HG03432 (cell line): ENCODE results near the gene CSE1L.
"Not testable (repeated sequence)": the region's sequence is repeated elsewhere in the genome, so short reads cannot be mapped to it uniquely, and the experiment has no call there.

Source experiments
- ATAC-seq: cut with Tn5 transposase; IDR thresholded peaks from one replicate; pipeline ENCODE4 v1.9.1; 2021; ENCODE audit warnings: mild to moderate bottlenecking, moderate library complexity; ENCODE audit not compliant: unreplicated experiment

The CSE1L gene, protein sequence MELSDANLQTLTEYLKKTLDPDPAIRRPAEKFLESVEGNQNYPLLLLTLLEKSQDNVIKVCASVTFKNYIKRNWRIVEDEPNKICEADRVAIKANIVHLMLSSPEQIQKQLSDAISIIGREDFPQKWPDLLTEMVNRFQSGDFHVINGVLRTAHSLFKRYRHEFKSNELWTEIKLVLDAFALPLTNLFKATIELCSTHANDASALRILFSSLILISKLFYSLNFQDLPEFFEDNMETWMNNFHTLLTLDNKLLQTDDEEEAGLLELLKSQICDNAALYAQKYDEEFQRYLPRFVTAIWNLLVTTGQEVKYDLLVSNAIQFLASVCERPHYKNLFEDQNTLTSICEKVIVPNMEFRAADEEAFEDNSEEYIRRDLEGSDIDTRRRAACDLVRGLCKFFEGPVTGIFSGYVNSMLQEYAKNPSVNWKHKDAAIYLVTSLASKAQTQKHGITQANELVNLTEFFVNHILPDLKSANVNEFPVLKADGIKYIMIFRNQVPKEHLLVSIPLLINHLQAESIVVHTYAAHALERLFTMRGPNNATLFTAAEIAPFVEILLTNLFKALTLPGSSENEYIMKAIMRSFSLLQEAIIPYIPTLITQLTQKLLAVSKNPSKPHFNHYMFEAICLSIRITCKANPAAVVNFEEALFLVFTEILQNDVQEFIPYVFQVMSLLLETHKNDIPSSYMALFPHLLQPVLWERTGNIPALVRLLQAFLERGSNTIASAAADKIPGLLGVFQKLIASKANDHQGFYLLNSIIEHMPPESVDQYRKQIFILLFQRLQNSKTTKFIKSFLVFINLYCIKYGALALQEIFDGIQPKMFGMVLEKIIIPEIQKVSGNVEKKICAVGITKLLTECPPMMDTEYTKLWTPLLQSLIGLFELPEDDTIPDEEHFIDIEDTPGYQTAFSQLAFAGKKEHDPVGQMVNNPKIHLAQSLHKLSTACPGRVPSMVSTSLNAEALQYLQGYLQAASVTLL

GRCh38 chr20:49046087-49046900, at the start of gene CSE1L:
TSS of gene CSE1L (plus strand) at chr20:49046312. CDS start at chr20:49058464, 12,152 bp downstream.
- ATAC-seq, result peak; percentile 86

DNA sequence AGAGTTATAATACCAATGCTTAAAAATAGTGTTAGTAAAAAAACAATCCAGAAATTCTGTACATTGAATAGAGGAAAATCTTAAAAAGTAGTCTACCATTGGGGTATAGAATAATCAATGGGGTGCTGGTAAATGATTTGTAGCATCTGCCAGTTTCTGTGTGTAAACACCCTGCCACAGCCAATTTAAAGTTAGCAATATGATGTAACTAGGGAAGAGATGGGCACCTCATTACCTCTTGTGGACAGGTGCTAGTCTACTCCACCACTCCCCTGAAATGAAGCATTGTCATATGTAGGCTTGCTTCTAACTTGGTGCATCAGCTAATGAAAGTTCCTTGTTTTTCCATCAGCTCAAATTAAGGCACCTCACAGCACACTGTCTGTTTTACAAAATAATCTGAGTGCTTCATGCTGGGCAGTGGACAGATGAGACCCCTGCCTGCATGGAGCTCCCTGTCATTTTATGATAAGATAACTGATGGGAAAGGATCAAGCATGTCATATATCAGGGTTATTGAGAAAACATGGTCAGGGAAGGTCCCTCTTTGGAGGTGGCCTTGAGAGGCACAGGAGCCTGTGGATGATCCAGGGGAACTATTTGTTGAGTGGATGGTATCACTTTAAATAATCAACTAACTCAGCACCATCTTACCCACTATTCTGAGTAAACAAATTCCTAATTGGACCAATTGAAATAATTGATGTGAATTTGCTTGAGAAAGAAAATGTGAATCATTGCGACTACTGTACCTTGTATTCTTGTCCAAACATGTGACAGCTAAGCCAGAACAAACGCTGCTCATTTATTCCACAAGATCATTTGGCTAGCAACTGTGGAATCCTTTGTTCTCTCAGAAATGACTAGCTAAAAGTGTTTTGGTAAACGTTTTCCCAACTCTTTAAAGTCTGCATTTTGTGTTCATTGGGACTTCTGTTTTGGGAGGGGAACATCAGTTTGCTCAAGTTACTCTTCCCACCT, 45.9 kb upstream of the CSE1L start:
- no peak for ATAC-seq

DNA sequence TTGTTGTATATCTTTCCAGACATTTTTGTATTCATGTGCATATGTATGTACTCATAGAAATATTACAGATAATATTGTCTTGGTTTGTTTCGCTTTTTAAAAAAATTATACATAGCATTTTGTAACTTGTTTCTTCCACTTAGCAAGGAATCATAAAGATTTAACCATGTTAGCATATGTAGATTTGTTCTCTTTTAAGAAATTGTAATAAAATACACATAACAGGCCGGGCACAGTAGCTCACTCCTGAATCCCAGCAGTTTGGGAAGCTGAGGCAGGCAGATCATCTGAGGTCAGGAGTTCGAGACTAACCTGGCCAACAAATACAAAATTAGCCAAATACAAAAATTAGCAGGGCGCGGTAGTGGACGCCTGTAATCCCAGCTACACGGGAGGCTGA, 44.4 kb upstream of the CSE1L start:
- no peak for ATAC-seq

- ATAC-seq, result no peak
These were observed 39.6 kb upstream of the CSE1L start for GRCh38 chr20:49006446-49006980.

DNA sequence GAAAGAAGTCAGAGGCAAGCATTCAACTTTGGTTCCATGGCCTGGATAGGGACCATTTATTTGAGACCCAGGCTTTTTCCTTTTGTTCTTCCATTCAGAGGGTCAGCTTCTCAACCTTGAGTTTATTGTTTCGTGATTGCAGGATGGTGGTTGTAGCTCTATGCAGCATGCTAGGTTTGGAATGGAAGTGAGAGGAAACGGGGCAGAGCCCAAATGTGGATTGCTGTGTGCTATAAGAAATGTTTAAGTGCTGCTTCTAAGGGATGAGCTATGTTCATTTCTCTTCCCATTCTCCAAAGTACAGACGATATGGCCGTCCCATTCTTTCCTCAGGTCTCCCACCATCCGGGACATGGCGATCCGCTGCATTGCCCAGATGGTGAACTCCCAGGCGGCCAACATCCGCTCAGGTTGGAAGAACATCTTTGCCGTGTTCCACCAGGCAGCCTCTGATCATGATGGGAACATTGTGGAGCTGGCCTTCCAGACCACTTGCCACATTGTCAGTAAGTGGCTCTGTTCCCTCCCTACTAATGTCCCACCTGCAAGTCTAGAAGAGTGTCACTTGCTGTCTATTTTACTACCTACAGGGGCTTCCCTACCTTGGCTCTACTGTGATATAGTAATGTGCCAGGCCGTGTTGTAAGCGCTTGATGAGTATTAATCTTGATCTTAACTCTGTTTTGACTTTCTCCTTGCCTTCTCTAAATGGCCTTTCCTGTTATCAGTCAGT, 36.0 kb upstream of the CSE1L start:
- no peak for ATAC-seq

DNA sequence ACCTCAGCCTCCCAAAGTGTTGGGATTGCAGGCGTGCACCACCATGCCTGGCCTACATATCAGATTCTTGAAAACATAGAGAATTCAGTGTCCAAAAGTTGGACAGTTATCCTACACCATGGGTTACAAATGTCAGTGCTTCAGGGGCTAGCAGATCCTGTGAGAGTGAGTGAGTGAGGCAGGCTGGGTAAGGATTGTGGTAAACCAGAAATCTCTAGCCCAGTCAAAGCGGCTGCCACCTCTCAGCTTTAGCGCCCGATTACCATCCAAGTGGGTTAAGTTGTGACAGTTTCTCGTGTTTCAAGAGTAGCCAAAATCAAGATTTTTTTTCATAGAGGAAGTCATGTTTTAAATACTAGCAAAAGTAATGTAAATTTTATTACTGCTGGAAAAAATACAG, 21.9 kb upstream of the CSE1L start:
- ATAC-seq, result no peak

GRCh38 chr20:49028177-49028576, 17.9 kb upstream of the CSE1L start:
- ATAC-seq, result not testable (repeated sequence)

GRCh38 chr20:49028684-49029083, 17.4 kb upstream of the CSE1L start:
- ATAC-seq, result no peak

- ATAC-seq, result no peak
These were observed 16.9 kb upstream of the CSE1L start for GRCh38 chr20:49029203-49029602.

DNA sequence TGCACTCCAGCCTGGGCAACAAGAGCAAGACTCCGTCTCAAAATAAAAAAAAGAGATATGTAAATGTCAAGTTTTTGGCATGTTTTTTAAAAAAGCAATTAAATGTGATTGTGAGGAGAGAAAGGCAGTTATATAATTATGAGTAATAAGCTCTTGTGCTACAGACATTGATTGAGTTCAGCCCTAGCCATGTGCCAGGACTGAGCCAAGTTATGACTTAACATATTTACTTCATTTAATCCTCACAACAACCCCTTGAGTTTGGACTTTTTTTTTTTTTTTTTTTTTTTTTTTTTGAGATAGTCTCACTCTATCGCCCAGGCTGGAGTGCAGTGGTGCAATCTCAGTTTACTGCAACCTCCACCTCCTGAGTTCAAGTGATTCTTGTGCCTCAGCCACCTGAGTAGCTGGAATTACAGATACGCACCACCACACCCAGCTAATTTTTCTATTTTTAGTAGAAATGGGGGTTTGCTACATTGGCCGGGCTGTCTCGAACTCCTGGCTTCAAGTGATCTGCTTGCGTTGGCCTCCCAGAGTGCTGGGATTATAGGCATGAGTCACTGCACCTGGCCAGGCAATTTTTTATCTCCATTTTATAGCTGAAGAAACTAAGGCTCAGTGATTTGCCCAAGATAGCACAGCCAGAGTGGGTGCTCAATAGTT, 15.0 kb upstream of the CSE1L start:
- ATAC-seq, result no peak

- ATAC-seq, result no peak
These were observed 13.7 kb upstream of the CSE1L start for GRCh38 chr20:49032455-49032854.

- ATAC-seq, result no peak
These were observed 11.9 kb upstream of the CSE1L start for GRCh38 chr20:49034070-49034732.

DNA sequence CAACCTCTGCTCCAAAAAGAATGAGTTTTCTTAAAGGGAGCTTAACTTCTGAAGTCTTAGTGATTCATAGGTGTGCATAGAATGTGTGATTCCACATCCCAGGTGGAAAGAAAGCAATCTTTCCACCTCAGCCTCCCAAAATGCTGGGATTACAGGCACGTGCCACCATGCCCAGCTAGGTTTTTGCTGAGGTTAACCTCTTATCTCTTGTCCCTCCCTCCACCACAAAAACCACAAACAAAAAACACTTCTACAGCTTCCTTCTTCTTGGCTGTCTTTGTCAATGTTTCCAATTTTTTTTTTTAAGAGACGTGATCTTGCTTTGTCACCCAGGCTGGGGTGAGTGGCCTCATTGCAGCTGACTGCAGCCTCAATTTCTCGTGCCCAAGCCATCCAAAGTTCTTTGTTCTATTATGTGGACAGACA, 8.1 kb upstream of the CSE1L start:
- ATAC-seq, result no peak

DNA sequence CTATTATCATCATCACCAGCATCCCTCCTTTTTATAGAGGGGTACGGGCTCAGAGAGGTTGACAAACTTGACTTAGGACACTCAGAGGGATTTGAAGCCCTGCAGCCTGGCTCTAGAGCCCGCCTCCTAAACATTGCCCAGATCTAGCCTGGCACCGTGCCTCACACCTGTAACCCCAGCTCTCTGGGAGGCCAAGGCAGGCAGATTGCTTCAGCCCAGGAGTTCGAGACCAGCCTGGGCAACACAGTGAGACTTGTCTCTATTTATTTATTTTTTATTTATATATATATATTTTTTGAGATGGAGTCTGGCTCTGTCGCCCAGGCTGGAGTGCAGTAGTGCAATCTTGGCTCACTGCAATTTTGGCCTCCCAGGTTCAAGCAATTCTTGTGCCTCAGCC, 6.3 kb upstream of the CSE1L start:
- no peak for ATAC-seq

DNA sequence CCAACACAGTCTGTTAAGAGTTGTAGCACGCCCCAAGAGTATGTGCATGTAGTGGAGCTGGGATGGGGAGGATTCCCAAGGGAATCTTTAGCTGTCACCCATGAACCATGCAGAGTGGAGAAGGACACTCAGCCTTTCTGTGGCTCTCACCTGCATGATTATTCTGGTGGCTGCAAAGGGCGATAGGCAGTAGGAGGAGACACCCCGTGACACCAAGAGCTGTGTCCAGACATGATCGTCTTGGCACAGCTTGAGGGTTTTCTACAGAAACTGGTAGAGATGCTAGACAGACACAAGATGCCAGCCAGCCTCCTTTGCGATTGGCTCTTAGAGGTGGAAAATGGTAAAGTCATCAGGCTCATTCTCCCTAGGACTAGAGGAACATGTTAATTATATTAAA, 3.1 kb upstream of the CSE1L start:
- no peak for ATAC-seq

- peak; percentile 17 for ATAC-seq
These were observed 549 bp upstream of the CSE1L start for GRCh38 chr20:49045440-49046086.

DNA sequence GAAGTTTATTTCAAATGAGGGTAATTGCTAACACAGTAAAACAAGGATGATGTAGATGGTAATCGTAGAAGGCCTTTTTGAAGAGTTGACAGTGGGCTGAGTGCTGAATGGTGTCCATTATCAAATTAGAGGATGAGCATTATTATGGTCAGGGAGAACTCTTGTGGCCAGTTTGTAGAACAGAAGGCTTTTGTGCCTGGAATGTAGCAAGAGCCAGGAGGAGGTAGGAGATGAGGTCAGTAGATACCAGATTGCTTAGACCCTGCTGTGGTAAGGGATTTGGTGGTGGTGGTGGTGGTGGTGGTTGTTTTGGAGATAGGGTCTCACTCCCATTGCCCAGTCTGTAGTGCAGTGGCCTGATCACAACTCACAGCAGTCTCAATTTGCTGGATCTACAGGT, 6.2 kb downstream of the CSE1L start:
- no peak for ATAC-seq
